Transverse colon (tissue), 4 donors: ENCODE results near the gene TMEM14B. TPM values are rescaled to one million over a fixed set of nuclear protein-coding genes. Genes with fewer than 3 reads are reported as not detected.

Source experiments
- DNase-seq: peaks from one replicate; pipeline ENCODE4 v3.0.0-alpha.2; 2019
- H3K27ac ChIP-seq, 4 donors: fragments of 200-600 bp; sonication (generic); 2 replicates each; pipeline ENCODE4 v1.5.1; 2016 to 2018; ENCODE audit warnings: inconsistent platforms in 4 of 4
- H3K27me3 ChIP-seq: fragments of 200-600 bp; sonication (generic); 2 replicates; pipeline ENCODE4 v1.5.1; 2017; ENCODE audit warnings: inconsistent platforms
- H3K36me3 ChIP-seq, 4 donors: fragments of 200-600 bp; sonication (generic); 2 replicates each; pipeline ENCODE4 v1.5.1; 2017 to 2019; ENCODE audit warnings: inconsistent platforms in 4 of 4
- H3K4me1 ChIP-seq, 4 donors: fragments of 200-600 bp; sonication (generic); 2 replicates each; pipeline ENCODE4 v1.5.1; 2017 to 2020; ENCODE audit warnings: inconsistent platforms in 4 of 4
- H3K4me3 ChIP-seq, 4 donors: fragments of 200-600 bp; sonication (generic); 1 replicate in 1 of 4; 2 replicates in 3 of 4; pipeline versions ENCODE4 v1.5.1 to v1.6.1; 2017 to 2019; ENCODE audit warnings: inconsistent platforms in 4 of 4
- H3K9me3 ChIP-seq, 2 donors: fragments of 200-600 bp; sonication (generic); 2 replicates each; pipeline ENCODE4 v1.5.1; 2017 to 2019; ENCODE audit warnings: inconsistent platforms in 2 of 2
- CTCF ChIP-seq, 5 experiments: fragments of 200-600 bp in 3 of 5; fragments of 450-650 bp in 2 of 5; sonication (generic) in 3 of 5; IDR thresholded peaks; 1 replicate in 2 of 5; 2 replicates in 3 of 5; pipeline ENCODE4 v1.5.1; 2016 to 2017; ENCODE audit warnings: antibody characterized with exemption in 5 of 5, inconsistent platforms in 3 of 5, mild to moderate bottlenecking in 2 of 5, moderate library complexity in 1 of 5
- EP300 ChIP-seq: sonication (generic); formaldehyde crosslinking; IDR thresholded peaks from one replicate; pipeline ENCODE4 v1.6.1; 2017; ENCODE audit warnings: antibody characterized with exemption, low read depth
- POLR2A ChIP-seq: fragments of 450-650 bp; IDR thresholded peaks from one replicate; pipeline ENCODE4 v1.6.1; 2016; ENCODE audit warnings: antibody characterized with exemption, mild to moderate bottlenecking, moderate library complexity
- POLR2AphosphoS5 ChIP-seq, 3 donors: sonication (generic); formaldehyde crosslinking; IDR thresholded peaks; one replicate each; pipeline ENCODE4 v1.6.1; 2016; ENCODE audit warnings: antibody characterized with exemption in 3 of 3
- WGBS, 2 donors: methylation state at CpG; one replicate each; pipeline ENCODE4 v1.1.5; 2018; ENCODE audit warnings: low coverage in 1 of 2; 5-methylcytosine and 5-hydroxymethylcytosine counted together
- in situ Hi-C, 4 donors: fragments of 200-750 bp; cut with MboI; loops; one replicate each; pipeline versions ENCODE4 v1.15.0 to v1.15.1; 2017; ENCODE audit warnings: low sequenced_read_pairs in 3 of 4, low pct_ligation_motif_present in 1 of 4, low pct_unique_long_range_greater_than_20kb in 1 of 4
- intact Hi-C: fragments of 100-400 bp; cut with DNase I; formaldehyde crosslinking; loops from one replicate; pipeline ENCODE4 v1.15.1; 2023; ENCODE audit warnings: low total_unique reads
- total RNA-seq, 4 donors: library from RNA; depleted of rRNA; stranded (reverse); fragments of >200 nt; gene quantifications; one replicate each; pipeline ENCODE4 v1.1.0, GENCODE V29; 2016

TMEM14B gene
- total RNA-seq, 4 donors from 2014 or later = 16.5 to 57.9 (median 48.7) TPM

GRCh38 chr6:10791673-10792072, 44.1 kb downstream of the TMEM14B start:
- intact Hi-C loops = loop anchor here (5.0 kb wide), 1 partner anchor 1764 kb away; no protein-coding TSS in a partner anchor
- H3K27ac ChIP-seq = no peak overlapping the region
- H3K4me3 ChIP-seq = no peak overlapping the region
- TF ChIP-seq POLR2AphosphoS5 (IDR thresholded peaks at IDR 0.05) = no peak
- TF ChIP-seq POLR2A = no peak
- no peak for TF ChIP-seq CTCF (IDR thresholded peaks at IDR 0.05)
- TF ChIP-seq EP300 = no peak
- H3K4me1 ChIP-seq = no peaks in the 10 kb centered on the region
- no peaks in the 10 kb centered on the region for H3K36me3 ChIP-seq
- WGBS, 2 donors = 97 to 100% methylated on average over 3 to 5 of the region's 5 CpGs
- no peaks in the 10 kb centered on the region for H3K27me3 ChIP-seq
- DNase-seq = no peak
- H3K9me3 ChIP-seq = no peaks in the 10 kb centered on the region
- in situ Hi-C loops = loop anchor here in 3 of 4 donors (10.0 to 25.0 kb wide), 2 partner anchors 304 to 317 kb away; no protein-coding TSS in a partner anchor

GRCh38 chr6:10792101-10792500, 44.5 kb downstream of the TMEM14B start:
- in situ Hi-C loops (loop anchor here in 3 of 4 donors (10.0 to 25.0 kb wide), 2 partner anchors 305 to 317 kb away; no protein-coding TSS in a partner anchor), intact Hi-C loops (loop anchor here (5.0 kb wide), 1 partner anchor 1765 kb away; no protein-coding TSS in a partner anchor)
- Histone ChIP-seq H3K27ac (no peak overlapping the region), H3K4me3 (no peak overlapping the region), H3K36me3 (no peaks in the 10 kb centered on the region), H3K27me3 (no peaks in the 10 kb centered on the region), H3K9me3 (no peaks in the 10 kb centered on the region), H3K4me1 (no peaks in the 10 kb centered on the region)
- TF ChIP-seq EP300 (no peak), CTCF (IDR thresholded peaks at IDR 0.05) (no peak), POLR2AphosphoS5 (IDR thresholded peaks at IDR 0.05) (no peak), POLR2A (no peak)
- WGBS, 2 donors = 89 to 95% methylated on average over 3 to 5 of the region's 5 CpGs
- no peak for DNase-seq

- no peak overlapping the region for H3K27ac ChIP-seq
- H3K4me3 ChIP-seq = no peak overlapping the region
- in situ Hi-C loops (loop anchor here in 3 of 4 donors (10.0 to 25.0 kb wide), 2 partner anchors 306 to 318 kb away; no protein-coding TSS in a partner anchor), intact Hi-C loops (loop anchor here (5.0 kb wide), 1 partner anchor 1766 kb away; no protein-coding TSS in a partner anchor)
- no peaks in the 10 kb centered on the region for H3K4me1 ChIP-seq
- no peak for DNase-seq
- H3K27me3 ChIP-seq = no peaks in the 10 kb centered on the region
- 57 to 88% methylated on average over 1 to 3 of the region's 3 CpGs for WGBS, 2 donors
- H3K9me3 ChIP-seq = no peaks in the 10 kb centered on the region
- H3K36me3 ChIP-seq = no peaks in the 10 kb centered on the region
- TF ChIP-seq CTCF (IDR thresholded peaks at IDR 0.05) (no peak), POLR2AphosphoS5 (IDR thresholded peaks at IDR 0.05) (no peak), EP300 (no peak), POLR2A (no peak)
These were observed 45.4 kb downstream of the TMEM14B start for GRCh38 chr6:10793035-10793434.

- in situ Hi-C loops = loop anchor here in 3 of 4 donors (10.0 to 25.0 kb wide), 2 partner anchors 306 to 319 kb away; no protein-coding TSS in a partner anchor
- Histone ChIP-seq H3K36me3 (no peaks in the 10 kb centered on the region), H3K27me3 (no peaks in the 10 kb centered on the region), H3K27ac (no peak overlapping the region), H3K4me3 (no peak overlapping the region), H3K4me1 (no peaks in the 10 kb centered on the region), H3K9me3 (no peaks in the 10 kb centered on the region)
- intact Hi-C loops = loop anchor here (5.0 kb wide), 1 partner anchor 1766 kb away; no protein-coding TSS in a partner anchor
- no peak for TF ChIP-seq POLR2A
- TF ChIP-seq POLR2AphosphoS5 (IDR thresholded peaks at IDR 0.05) = no peak
- TF ChIP-seq CTCF (IDR thresholded peaks at IDR 0.05) = no peak
- no peak for TF ChIP-seq EP300
- DNase-seq = no peak
- 85 to 93% methylated on average over 2 to 6 of the region's 6 CpGs for WGBS, 2 donors
These were observed 46.1 kb downstream of the TMEM14B start for GRCh38 chr6:10793695-10794094.
